Liver (tissue), 9 donors: ENCODE measurements around the gene SLC4A5. TPM values are rescaled to one million over a fixed set of nuclear protein-coding genes. Genes with fewer than 3 reads are reported as not detected.

Source experiments
- DNase-seq: peaks from one replicate; pipeline ENCODE4 v3.0.0-alpha.2; 2017; ENCODE audit warnings: low spot score
- H3K27ac ChIP-seq, 2 donors: one replicate each; pipeline ENCODE4 v1.7.0; 2013; ENCODE audit warnings: inconsistent platforms in 2 of 2, low read length in 2 of 2, control low read depth in 1 of 2, low read depth in 1 of 2, mild to moderate bottlenecking in 1 of 2
- H3K27me3 ChIP-seq, 4 donors: one replicate each; pipeline versions ENCODE4 v1.6.1 to v1.7.0; 2013; ENCODE audit warnings: low read length in 3 of 4, inconsistent platforms in 1 of 4, mild to moderate bottlenecking in 1 of 4, moderate library complexity in 1 of 4; ENCODE audit not compliant: control insufficient read depth in 4 of 4, insufficient read depth in 4 of 4
- H3K36me3 ChIP-seq, 4 donors: one replicate each; pipeline versions ENCODE4 v1.6.1 to v1.7.0; 2013; ENCODE audit warnings: low read length in 3 of 4, mild to moderate bottlenecking in 3 of 4, low read depth in 1 of 4, moderate library complexity in 1 of 4; ENCODE audit not compliant: control insufficient read depth in 4 of 4, insufficient read depth in 3 of 4
- H3K4me1 ChIP-seq, 4 donors: one replicate each; pipeline versions ENCODE4 v1.6.1 to v1.7.0; 2013; ENCODE audit warnings: low read length in 3 of 4, mild to moderate bottlenecking in 3 of 4, moderate library complexity in 1 of 4; ENCODE audit not compliant: control insufficient read depth in 4 of 4, insufficient read depth in 4 of 4
- H3K4me3 ChIP-seq, 3 donors: one replicate each; pipeline versions ENCODE4 v1.6.1 to v1.7.0; 2013; ENCODE audit warnings: low read length in 3 of 3, control low read depth in 1 of 3, low read depth in 1 of 3, mild to moderate bottlenecking in 1 of 3
- H3K9ac ChIP-seq, 2 donors: one replicate each; pipeline ENCODE4 v1.7.0; 2013; ENCODE audit warnings: low read length in 2 of 2, mild to moderate bottlenecking in 2 of 2, moderate library complexity in 2 of 2, control low read depth in 1 of 2, low read depth in 1 of 2
- H3K9me3 ChIP-seq, 4 donors: one replicate each; pipeline versions ENCODE4 v1.6.1 to v1.7.0; 2013; ENCODE audit warnings: low read length in 3 of 4; ENCODE audit not compliant: control insufficient read depth in 4 of 4
- ATF3 ChIP-seq: IDR thresholded peaks from 2 replicates; pipeline ENCODE4 v1.6.1; 2016; ENCODE audit warnings: antibody characterized with exemption
- CTCF ChIP-seq: fragments of 150-350 bp; IDR thresholded peaks from 2 replicates; pipeline ENCODE4 v1.5.1; 2017; ENCODE audit warnings: improper control_type of control experiment, low read depth, low read length; ENCODE audit not compliant: missing input control
- EGR1 ChIP-seq, 2 donors: IDR thresholded peaks; 2 replicates each; pipeline ENCODE4 v1.6.1; 2016 to 2018; ENCODE audit warnings: antibody characterized with exemption in 2 of 2, low read depth in 2 of 2
- FOXA1 ChIP-seq: IDR thresholded peaks from 2 replicates; pipeline ENCODE4 v1.6.1; 2016; ENCODE audit warnings: antibody characterized with exemption
- FOXA2 ChIP-seq: IDR thresholded peaks from 2 replicates; pipeline ENCODE4 v1.6.1; 2016; ENCODE audit warnings: antibody characterized with exemption
- GABPA ChIP-seq, 2 donors: IDR thresholded peaks in 1 of 2; conservative IDR thresholded peaks in 1 of 2; 2 replicates each; pipeline ENCODE4 v1.6.1; 2016; ENCODE audit warnings: antibody characterized with exemption in 2 of 2, mild to moderate bottlenecking in 1 of 2, moderate library complexity in 1 of 2
- HNF4A ChIP-seq, 2 donors: conservative IDR thresholded peaks; 2 replicates each; pipeline ENCODE4 v1.6.1; 2016; ENCODE audit warnings: antibody characterized with exemption in 2 of 2, mild to moderate bottlenecking in 2 of 2
- HNF4G ChIP-seq: IDR thresholded peaks from 2 replicates; pipeline ENCODE4 v1.6.1; 2016; ENCODE audit warnings: antibody characterized with exemption
- JUND ChIP-seq, 2 donors: IDR thresholded peaks; 2 replicates each; pipeline ENCODE4 v1.6.1; 2016; ENCODE audit warnings: antibody characterized with exemption in 2 of 2
- MAX ChIP-seq: IDR thresholded peaks from 2 replicates; pipeline ENCODE4 v1.6.1; 2016; ENCODE audit warnings: antibody characterized with exemption
- NR2F2 ChIP-seq: IDR thresholded peaks from 2 replicates; pipeline ENCODE4 v1.6.1; 2016; ENCODE audit warnings: antibody characterized with exemption
- RAD21 ChIP-seq, 2 donors: IDR thresholded peaks; 2 replicates each; pipeline ENCODE4 v1.6.1; 2016; ENCODE audit warnings: antibody characterized with exemption in 2 of 2, mild to moderate bottlenecking in 2 of 2
- RXRA ChIP-seq, 2 donors: IDR thresholded peaks; 2 replicates each; pipeline ENCODE4 v1.6.1; 2017 to 2018; ENCODE audit warnings: antibody characterized with exemption in 2 of 2, mild to moderate bottlenecking in 1 of 2
- SP1 ChIP-seq: IDR thresholded peaks from 2 replicates; pipeline ENCODE4 v1.6.1; 2018; ENCODE audit warnings: antibody characterized with exemption, mild to moderate bottlenecking
- TAF1 ChIP-seq: conservative IDR thresholded peaks from 2 replicates; pipeline ENCODE4 v1.6.1; 2016; ENCODE audit warnings: antibody characterized with exemption, mild to moderate bottlenecking
- YY1 ChIP-seq: IDR thresholded peaks from 2 replicates; pipeline ENCODE4 v1.6.1; 2016; ENCODE audit warnings: antibody characterized with exemption, mild to moderate bottlenecking
- ZBTB33 ChIP-seq: IDR thresholded peaks from 2 replicates; pipeline ENCODE4 v1.6.1; 2016; ENCODE audit warnings: antibody characterized with exemption
- WGBS: extraction: QIAGEN DNeasy Blood & Tissue Kit; methylation state at CpG from one replicate; pipeline ENCODE4 v1.1.7; 2013; 5-methylcytosine and 5-hydroxymethylcytosine counted together
- polyA plus RNA-seq, 2 donors: library from polyadenylated mRNA; stranded (reverse) in 1 of 2; unstranded in 1 of 2; fragments of 200-250 nt in 1 of 2; fragments of >200 nt in 1 of 2; fragmentation: Nextera tagmentation in 1 of 2; extraction: Ambion mirVana in 1 of 2; gene quantifications; one replicate each; pipeline versions ENCODE4 v1.2.1 to v1.2.3, GENCODE V29; 2013 to 2015
- total RNA-seq, 2 donors: library from RNA; depleted of rRNA; stranded (reverse); fragments of >200 nt; gene quantifications; one replicate each; pipeline ENCODE4 v1.2.3, GENCODE V29; 2014
- TF ChIP-seq, protein P1 (sequence below): IDR thresholded peaks from 2 replicates; pipeline ENCODE4 v1.6.1; 2016; ENCODE audit warnings: antibody characterized with exemption, mild to moderate bottlenecking
- donor health status: healthy.
- donor health status: healthy.
- donor health status: healthy.
- donor health status: healthy.
- donor health status: healthy.

Gene SLC4A5
- total and polyA plus RNA-seq, 4 donors: 0.12 to 0.50 (median 0.29) TPM

GRCh38 chr2:74297950-74298349, 45.3 kb downstream of the SLC4A5 start:
- 93% methylated on average over 1 of the region's 1 CpG for WGBS
- Histone ChIP-seq H3K9ac (no peak overlapping the region), H3K27me3 (no peaks in the 10 kb centered on the region), H3K27ac (no peak overlapping the region), H3K4me1 (no peaks in the 10 kb centered on the region), H3K36me3 (no peaks in the 10 kb centered on the region), H3K4me3 (no peak overlapping the region), H3K9me3 (no peaks in the 10 kb centered on the region)
- TF ChIP-seq MAX (no peak), ATF3 (no peak), HNF4G (no peak), EGR1 (IDR thresholded peaks at IDR 0.05; ENCODE audit: low read depth in 2 of 2) (no peak), ZBTB33 (no peak), NR2F2 (no peak), RXRA (IDR thresholded peaks at IDR 0.05) (no peak), FOXA2 (no peak), TAF1 (no peak), CTCF (no peak), RAD21 (IDR thresholded peaks at IDR 0.05) (no peak), JUND (IDR thresholded peaks at IDR 0.05) (no peak), FOXA1 (no peak), GABPA (IDR thresholded peaks at IDR 0.05 in 1 of 2, conservative IDR thresholded peaks at IDR 0.05 in 1 of 2) (no peak), YY1 (no peak), HNF4A (conservative IDR thresholded peaks at IDR 0.05) (no peak), SP1 (no peak)
- TF ChIP-seq, protein P1, sequence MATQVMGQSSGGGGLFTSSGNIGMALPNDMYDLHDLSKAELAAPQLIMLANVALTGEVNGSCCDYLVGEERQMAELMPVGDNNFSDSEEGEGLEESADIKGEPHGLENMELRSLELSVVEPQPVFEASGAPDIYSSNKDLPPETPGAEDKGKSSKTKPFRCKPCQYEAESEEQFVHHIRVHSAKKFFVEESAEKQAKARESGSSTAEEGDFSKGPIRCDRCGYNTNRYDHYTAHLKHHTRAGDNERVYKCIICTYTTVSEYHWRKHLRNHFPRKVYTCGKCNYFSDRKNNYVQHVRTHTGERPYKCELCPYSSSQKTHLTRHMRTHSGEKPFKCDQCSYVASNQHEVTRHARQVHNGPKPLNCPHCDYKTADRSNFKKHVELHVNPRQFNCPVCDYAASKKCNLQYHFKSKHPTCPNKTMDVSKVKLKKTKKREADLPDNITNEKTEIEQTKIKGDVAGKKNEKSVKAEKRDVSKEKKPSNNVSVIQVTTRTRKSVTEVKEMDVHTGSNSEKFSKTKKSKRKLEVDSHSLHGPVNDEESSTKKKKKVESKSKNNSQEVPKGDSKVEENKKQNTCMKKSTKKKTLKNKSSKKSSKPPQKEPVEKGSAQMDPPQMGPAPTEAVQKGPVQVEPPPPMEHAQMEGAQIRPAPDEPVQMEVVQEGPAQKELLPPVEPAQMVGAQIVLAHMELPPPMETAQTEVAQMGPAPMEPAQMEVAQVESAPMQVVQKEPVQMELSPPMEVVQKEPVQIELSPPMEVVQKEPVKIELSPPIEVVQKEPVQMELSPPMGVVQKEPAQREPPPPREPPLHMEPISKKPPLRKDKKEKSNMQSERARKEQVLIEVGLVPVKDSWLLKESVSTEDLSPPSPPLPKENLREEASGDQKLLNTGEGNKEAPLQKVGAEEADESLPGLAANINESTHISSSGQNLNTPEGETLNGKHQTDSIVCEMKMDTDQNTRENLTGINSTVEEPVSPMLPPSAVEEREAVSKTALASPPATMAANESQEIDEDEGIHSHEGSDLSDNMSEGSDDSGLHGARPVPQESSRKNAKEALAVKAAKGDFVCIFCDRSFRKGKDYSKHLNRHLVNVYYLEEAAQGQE: no peak
- no peak for DNase-seq
